Measurements from ENCODE around the gene SLC9A3. TPM values are rescaled to one million over a fixed set of nuclear protein-coding genes. Genes with fewer than 3 reads are reported as not detected.
"Not testable (repeated sequence)": the region's sequence is repeated elsewhere in the genome, so short reads cannot be mapped to it uniquely, and the experiment has no call there.

SLC9A3 gene
- total RNA-seq, 1 donor from 2014 or later = 537 TPM

DNA sequence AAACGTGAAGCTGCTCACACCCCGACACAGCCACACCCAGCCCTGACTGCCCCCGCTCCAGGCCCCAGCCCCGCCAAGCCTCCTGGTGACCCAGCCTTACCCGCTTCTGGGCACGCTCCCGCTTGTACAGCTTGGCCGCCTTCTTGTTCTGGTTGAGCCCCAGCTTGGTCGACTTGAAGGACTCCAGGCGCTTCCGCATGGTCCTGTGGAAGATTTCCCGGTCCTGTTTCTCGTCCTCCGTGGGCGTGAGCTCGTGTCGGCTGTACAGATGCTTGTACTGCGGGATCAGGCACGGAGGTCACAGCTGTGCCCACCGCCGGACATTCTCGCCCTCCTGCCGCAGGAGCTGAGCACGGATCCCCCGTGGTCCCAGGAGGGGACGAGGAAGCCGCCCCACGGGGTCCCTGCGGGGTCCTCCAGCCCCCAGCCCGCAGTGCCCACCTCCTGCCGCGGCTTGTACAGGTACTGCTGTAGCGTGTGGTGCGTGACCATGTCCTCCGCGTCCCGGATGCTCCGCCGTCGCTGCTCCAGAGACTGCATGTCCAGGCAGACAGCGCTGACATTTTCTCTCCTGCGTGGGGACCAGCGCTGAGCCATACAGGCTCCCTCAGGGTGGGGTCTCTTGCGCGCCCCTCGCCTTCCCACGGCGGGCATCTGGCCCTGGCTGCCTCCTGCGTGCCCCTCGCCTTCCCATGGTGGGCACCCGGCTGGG is 48.0 kb downstream of the SLC9A3 start:
- no peak for DNase-seq (ENCODE audit: low spot score)

DNA sequence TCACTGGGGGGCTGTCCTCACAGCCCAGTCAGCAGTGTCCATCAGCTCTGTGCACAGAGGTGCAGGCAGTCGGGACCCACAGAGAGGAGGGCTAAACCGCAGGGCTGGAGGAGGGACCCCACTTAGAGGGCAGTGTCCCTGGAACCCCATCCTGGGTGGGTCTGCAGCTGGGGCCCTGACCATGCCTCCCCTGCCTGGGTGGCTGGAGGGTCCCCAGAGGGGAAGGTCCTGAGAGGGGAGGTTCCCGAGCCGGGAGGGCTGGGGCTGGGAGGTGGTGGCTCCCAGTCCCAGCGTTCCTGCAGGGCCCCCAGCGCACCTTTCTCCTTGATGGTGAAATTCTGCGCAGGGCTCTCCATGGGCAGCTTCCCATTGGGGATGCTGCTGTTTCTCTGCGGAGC is 48.5 kb downstream of the SLC9A3 start:
- no peak for DNase-seq (ENCODE audit: low spot score)

DNA sequence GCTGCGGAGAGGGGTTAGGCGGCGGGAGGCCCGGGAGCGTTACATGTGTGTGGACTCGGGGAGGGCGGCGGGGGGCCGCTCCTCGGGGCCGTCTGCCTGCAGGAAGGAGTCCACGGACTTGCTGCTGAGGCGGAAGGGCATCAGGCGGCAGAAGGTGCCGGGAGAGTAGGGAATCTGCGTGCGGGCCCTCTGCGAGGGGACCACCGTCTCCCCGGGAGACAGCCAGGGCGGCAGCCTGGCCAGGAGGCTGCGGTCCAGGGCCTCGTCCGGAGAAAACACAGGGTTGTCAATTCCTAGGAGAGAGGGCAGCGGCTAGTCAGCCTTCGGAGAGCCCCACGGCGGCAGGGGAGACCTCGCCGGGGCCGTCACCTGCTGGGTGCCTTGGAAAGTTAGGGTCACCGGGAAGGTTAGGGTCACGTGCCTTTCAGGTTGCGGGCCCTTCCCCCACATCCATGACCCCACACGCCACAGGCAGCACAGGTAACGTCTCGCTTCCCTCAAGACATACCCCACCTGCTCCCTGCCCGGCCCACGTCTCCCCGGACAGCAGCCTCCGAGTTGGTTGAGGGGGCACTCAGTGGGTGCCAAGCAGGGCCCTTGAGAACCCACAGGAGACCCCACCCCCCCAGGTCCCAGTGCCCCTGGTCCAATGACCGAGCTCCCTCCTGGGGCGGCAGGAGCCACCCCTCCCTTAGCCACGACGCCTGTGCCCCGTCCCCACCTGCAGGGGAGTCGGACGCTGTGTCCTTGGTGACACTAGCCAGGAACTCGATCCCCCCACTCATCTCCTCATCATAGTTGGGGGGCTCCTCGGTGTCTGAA is 49.2 kb downstream of the SLC9A3 start:
- DNase-seq (ENCODE audit: low spot score) = no peak

DNA sequence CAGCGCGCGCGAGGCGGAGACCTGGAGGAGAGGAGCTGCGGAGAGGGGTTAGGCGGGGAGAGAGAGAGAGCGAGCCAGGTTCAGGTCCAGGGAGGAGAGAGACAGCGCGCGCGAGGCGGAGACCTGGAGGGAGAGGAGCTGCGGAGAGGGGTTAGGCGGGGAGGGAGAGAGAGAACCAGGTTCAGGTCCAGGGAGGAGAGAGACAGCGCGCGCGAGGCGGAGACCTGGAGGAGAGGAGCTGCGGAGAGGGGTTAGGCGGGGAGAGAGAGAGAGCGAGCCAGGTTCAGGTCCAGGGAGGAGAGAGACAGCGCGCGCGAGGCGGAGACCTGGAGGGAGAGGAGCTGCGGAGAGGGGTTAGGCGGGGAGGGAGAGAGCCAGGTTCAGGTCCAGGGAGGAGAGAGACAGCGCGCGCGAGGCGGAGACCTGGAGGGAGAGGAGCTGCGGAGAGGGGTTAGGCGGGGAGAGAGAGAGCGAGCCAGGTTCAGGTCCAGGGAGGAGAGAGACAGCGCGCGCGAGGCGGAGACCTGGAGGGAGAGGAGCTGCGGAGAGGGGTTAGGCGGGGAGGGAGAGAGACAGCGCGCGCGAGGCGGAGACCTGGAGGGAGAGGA is 49.9 kb downstream of the SLC9A3 start:
- DNase-seq (ENCODE audit: low spot score) = not testable (repeated sequence)

DNA sequence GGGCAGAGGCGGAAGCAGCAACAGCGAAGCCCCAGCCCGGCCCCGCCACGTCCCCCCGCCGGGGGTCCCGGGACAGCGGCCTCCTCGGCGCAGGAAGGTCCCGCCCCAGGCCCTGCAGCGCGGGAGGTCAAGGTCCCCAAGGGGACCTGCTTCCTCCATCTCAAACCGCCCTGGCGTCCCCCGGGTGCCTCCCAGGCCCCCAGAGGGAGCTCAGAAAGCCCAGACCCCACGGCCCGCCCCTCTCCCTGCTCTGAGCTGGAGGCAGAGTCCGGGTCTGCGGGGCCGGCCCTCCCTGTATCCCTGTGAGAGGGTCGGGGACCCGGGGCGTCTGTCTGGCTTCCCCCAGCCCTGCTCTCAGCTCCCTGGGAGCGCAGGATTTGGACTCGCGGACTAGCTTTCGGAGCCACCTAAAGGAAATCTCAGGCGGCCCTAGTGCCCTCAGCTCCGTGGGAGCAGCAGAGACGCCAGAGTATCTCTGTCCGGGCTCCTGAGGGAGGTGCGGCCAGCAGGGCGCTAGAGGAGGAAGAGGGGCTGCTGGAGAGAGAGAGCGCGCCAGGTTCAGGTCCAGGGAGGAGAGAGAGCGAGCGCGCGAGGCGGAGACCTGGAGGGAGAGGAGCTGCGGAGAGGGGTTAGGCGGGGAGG is 50.6 kb downstream of the SLC9A3 start:
- DNase-seq (ENCODE audit: low spot score) = no peak

DNA sequence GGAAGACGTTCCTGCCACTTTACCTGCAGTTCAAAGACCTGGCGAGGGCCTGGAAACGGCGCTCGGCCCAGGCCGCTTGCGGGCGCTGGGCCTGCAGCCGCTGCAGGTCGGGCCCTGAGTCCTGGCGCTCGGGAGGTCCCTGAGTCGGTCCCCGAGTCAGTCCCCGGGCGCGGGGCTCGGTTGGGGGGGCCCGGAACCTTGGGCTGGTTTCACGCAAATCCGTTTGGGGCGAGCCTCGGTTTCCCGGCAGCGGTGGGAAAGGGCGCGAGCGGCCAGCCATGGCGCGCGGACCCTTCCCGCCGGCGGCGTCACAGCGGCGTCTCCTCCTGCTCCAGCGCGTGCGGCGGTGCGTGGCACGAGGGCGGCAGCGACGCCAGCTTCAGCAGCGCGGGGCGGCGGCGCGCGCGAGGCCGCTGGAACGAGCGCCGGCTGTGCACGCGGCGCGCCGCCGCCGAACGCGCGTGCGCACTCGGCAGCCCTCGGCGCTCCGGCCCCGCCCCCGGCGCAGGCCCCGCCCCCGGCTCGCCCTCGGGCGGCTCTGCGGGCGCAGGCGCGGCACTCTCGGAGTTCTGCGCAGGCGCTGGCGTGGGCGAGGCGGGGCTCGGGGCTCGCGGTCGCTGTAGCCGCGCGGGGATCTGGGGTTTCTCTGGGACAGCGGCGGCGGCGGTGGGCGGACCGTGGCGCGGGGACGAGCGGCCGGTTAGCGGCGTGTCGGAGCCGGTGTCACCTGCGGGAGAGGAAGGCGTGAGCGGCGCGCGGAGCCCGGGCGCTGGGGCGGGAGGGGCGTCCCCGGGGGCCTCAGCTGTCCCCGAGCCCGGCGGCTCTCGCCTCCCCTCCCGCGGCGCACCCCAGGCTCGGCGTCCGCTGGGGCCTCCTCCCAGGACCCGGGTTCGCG is 51.3 kb downstream of the SLC9A3 start:
- peak; percentile 89 for DNase-seq (ENCODE audit: low spot score)

GRCh38 chr5:472076-472655 is 52.1 kb downstream of the SLC9A3 start:
- no peak for DNase-seq (ENCODE audit: low spot score)

DNA sequence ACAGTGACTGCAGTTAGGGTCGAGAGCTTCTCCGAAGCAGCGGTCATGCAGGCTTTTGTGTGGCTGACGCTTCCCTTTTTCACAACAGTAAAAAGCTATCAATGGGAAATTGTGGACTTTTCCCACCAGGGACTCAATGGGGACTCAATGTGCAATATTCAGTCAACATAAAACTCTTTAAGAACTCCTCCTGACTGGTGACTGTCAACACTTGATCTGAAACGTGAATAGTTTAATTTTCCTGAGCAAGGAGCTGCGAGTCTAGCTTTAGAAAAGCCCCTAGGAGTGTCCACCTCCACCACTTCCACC is 52.5 kb downstream of the SLC9A3 start:
- DNase-seq (ENCODE audit: low spot score) = no peak

GRCh38 chr5:470961-471749 is 53.1 kb downstream of the SLC9A3 start:
- DNase-seq (ENCODE audit: low spot score) = no peak

GRCh38 chr5:469752-470483 is 54.3 kb downstream of the SLC9A3 start:
- DNase-seq (ENCODE audit: low spot score) = no peak

DNA sequence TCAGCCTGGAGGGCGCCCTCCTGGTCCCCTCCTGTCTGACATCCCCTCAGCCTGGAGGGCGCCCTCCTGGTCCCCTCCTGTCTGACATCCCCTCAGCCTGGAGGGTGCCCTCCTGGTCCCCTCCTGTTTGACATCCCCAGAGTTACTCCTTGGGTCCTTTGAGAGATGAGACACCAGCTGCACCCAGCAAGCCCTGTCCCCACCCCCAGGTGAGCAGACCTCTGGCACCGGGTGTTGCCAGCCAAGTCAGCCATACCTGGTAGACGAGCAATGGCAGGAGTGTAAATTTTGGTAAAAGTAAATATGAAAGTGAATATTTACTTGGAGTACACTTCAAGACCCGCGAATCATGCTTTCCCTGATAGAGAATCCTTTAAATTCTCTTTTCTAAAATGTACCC is 55.8 kb downstream of the SLC9A3 start:
- no peak for DNase-seq (ENCODE audit: low spot score)

GRCh38 chr5:466661-467310 is 57.5 kb downstream of the SLC9A3 start:
- DNase-seq (ENCODE audit: low spot score) = no peak

- no peak for DNase-seq (ENCODE audit: low spot score)
These were observed 58.5 kb downstream of the SLC9A3 start for GRCh38 chr5:465591-466403.

DNA sequence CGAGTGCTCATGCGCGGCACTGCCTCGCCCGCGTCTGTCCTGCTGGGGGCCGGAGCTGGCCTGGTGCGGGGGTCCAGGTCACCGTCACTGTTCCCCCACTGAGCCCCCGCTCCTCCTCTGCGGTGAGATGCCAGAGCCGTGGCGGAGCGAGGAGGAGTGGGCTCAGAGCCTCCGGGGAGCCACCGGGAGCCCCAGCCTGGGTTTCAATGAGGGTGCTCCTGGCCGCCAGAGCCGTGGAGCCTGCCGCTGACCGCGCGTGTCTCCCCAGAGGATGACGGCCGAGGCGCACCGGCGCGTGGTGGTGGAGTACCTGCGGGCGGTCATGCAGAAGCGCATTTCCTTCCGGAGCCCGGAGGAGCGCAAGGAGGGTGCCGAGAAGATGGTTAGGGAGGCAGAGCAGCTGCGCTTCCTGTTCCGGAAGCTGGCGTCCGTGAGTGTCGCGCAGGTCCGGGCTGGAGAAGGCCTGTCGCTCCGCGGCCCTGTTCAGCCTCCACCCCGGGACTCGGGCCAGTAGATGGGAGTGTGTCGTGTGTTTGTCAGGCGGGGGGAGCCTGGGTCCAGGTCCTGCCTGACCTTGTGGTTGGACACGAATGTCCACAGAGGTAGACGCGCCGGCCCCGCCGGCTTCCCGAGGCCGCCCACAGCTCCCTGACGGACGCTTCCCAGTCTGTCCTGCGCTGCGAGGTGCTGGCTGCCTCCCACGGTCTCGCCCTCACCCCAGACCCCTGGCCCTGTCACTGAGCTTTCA is 59.2 kb downstream of the SLC9A3 start:
- no peak for DNase-seq (ENCODE audit: low spot score)

DNA sequence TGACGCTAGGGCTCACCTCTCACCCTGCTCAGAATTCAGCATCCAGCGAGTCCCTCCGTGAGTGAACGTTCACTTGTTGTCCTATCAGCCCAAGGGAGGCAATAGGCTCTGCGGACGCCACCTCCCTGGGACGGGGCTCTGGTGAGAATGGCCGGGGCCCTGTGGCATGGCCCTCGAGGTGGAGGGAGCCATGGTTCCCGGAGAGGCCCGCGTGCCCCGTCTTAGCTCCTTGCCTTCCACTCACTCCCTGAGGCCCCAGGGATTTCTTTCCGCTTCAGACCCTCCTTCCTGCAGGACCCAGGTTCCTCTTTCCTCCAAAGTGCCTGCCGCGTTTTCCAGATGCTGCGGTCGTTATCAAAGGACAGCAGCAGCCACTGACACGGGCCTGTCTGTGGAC is 59.8 kb downstream of the SLC9A3 start:
- DNase-seq (ENCODE audit: low spot score) = no peak

GRCh38 chr5:463952-464351 is 60.3 kb downstream of the SLC9A3 start:
- DNase-seq (ENCODE audit: low spot score) = no peak

DNA sequence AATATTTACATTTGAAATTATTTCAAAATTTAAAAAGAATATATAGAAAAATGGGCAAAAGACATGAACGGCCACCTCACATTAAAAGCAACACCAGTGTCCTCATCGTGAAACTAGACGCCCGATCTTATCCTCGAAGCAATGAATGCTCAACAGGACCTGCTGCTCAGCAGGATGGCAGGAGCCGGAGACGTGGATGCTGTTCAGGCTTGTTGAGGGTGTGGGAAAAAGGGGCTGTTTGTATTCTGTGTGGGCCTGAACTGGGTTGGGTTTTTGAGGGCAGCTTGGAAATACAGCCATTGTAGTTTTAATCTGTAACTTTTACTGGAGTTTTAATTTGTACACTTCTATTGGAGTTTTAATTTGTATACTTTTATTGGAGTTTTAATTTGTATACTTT is 60.9 kb downstream of the SLC9A3 start:
- no peak for DNase-seq (ENCODE audit: low spot score)

Measured in mucosa of gallbladder (tissue), 1 donor.